ENCODE data around the gene PLAA. TPM values are rescaled to one million over a fixed set of nuclear protein-coding genes. Genes with fewer than 3 reads are reported as not detected.
"Not testable (repeated sequence)": the region's sequence is repeated elsewhere in the genome, so short reads cannot be mapped to it uniquely, and the experiment has no call there.

The PLAA gene
- total RNA-seq, 4 donors from 2014 or later: 22.4 to 32.3 (median 28.0) TPM

DNA sequence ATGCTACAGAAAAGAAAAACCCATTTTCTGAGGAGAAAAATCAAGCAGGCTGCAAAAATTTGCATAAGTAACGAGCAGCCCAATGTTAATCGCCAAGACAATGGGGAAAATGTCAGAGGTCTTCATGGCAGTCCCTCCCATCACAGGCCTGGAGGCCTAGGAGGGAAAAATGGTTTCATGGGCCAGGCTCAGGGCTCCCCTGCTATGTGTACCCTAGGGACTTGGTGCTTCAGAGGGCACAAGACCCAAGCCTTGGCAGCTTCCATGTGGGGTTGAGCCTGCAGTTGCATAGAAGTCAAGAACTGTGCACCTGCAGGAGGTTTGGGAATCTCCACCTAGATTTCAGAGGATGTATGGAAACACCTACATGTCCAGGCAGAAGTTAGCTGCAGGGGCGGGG is 64.9 kb downstream of the PLAA start:
- H3K4me1 ChIP-seq: no peaks in the 10 kb centered on the region
- 97% methylated on average over 3 of the region's 3 CpGs for WGBS
- H3K27ac ChIP-seq (replicated peaks in 1 of 4): no peak overlapping the region
- TF ChIP-seq, protein P1, sequence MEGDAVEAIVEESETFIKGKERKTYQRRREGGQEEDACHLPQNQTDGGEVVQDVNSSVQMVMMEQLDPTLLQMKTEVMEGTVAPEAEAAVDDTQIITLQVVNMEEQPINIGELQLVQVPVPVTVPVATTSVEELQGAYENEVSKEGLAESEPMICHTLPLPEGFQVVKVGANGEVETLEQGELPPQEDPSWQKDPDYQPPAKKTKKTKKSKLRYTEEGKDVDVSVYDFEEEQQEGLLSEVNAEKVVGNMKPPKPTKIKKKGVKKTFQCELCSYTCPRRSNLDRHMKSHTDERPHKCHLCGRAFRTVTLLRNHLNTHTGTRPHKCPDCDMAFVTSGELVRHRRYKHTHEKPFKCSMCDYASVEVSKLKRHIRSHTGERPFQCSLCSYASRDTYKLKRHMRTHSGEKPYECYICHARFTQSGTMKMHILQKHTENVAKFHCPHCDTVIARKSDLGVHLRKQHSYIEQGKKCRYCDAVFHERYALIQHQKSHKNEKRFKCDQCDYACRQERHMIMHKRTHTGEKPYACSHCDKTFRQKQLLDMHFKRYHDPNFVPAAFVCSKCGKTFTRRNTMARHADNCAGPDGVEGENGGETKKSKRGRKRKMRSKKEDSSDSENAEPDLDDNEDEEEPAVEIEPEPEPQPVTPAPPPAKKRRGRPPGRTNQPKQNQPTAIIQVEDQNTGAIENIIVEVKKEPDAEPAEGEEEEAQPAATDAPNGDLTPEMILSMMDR (IDR thresholded peaks at IDR 0.05): no peak
- TF ChIP-seq POLR2AphosphoS5 (IDR thresholded peaks at IDR 0.05) (no peak), EP300 (IDR thresholded peaks at IDR 0.05) (no peak), POLR2A (IDR thresholded peaks at IDR 0.05; ENCODE audit: low read depth) (no peak)
- no peaks in the 10 kb centered on the region for H3K9me3 ChIP-seq
- intact Hi-C loops (cut with DNase I): no loop called here
- DNase-seq (ENCODE audit: extremely low spot score): no peak
- no peak overlapping the region for H3K4me3 ChIP-seq
- no peaks in the 10 kb centered on the region for H3K27me3 ChIP-seq
- peaks cover 10 to 66% (median 46%) of the 10 kb centered on the region in 4 donors for H3K36me3 ChIP-seq

- Histone ChIP-seq H3K27me3 (no peaks in the 10 kb centered on the region), H3K27ac (replicated peaks in 1 of 4) (no peak overlapping the region), H3K36me3 (peaks cover 10 to 74% (median 49%) of the 10 kb centered on the region in 4 donors), H3K4me3 (no peak overlapping the region), H3K9me3 (no peaks in the 10 kb centered on the region), H3K4me1 (no peaks in the 10 kb centered on the region)
- intact Hi-C loops (cut with DNase I): no loop called here
- DNase-seq (ENCODE audit: extremely low spot score): no peak
- 98% methylated on average over 4 of the region's 4 CpGs for WGBS
- TF ChIP-seq POLR2A (IDR thresholded peaks at IDR 0.05; ENCODE audit: low read depth) (no peak), POLR2AphosphoS5 (IDR thresholded peaks at IDR 0.05) (no peak), EP300 (IDR thresholded peaks at IDR 0.05) (no peak)
- TF ChIP-seq, protein P1 (IDR thresholded peaks at IDR 0.05): no peak
Measured at GRCh38 chr9:26880262-26880661, 66.8 kb downstream of the PLAA start.

GRCh38 chr9:26875155-26875554 is 71.9 kb downstream of the PLAA start:
- H3K9me3 ChIP-seq; DNase-seq (ENCODE audit: extremely low spot score); H3K4me1 ChIP-seq; H3K27ac ChIP-seq (replicated peaks in 1 of 4); H3K4me3 ChIP-seq; H3K27me3 ChIP-seq; intact Hi-C loops (cut with DNase I): not testable (repeated sequence)
- 97% methylated on average over 3 of the region's 3 CpGs for WGBS
- peaks cover 0 to 44% (median 19%) of the 10 kb centered on the region in 4 donors for H3K36me3 ChIP-seq

DNA sequence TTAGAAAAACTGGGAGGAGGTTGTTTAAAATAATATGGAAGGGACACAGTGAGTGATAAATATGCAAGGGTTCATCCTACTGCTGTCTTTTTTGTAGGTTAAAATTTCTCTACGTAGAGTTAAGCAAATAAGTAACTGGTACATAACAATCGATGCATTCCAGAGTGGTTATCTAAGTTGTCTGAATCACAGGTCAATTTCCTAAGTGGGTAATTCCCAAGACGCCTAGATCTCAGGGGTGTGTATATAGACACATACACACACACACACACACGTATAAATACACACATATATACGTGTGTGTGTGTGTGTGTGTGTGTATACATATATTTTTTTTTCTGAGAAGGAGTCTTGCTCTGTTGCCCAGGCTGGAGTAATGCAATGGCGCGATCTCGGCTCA is 76.8 kb downstream of the PLAA start:
- Histone ChIP-seq H3K4me3 (no peak overlapping the region), H3K4me1 (no peaks in the 10 kb centered on the region), H3K36me3 (peaks cover 0 to 37% (median 2%) of the 10 kb centered on the region in 4 donors), H3K27ac (replicated peaks in 1 of 4) (no peak overlapping the region), H3K9me3 (no peaks in the 10 kb centered on the region), H3K27me3 (no peaks in the 10 kb centered on the region)
- DNase-seq (ENCODE audit: extremely low spot score): no peak
- WGBS: 86% methylated on average over 8 of the region's 8 CpGs
- no peak for TF ChIP-seq POLR2AphosphoS5 (IDR thresholded peaks at IDR 0.05)
- TF ChIP-seq, protein P1 (IDR thresholded peaks at IDR 0.05): no peak
- no peak for TF ChIP-seq EP300 (IDR thresholded peaks at IDR 0.05)
- TF ChIP-seq POLR2A (IDR thresholded peaks at IDR 0.05; ENCODE audit: low read depth): no peak
- intact Hi-C loops (cut with DNase I): no loop called here

- no peaks in the 10 kb centered on the region for H3K9me3 ChIP-seq
- peaks cover 0 to 15% (median 11%) of the 10 kb centered on the region in 4 donors for H3K4me1 ChIP-seq
- TF ChIP-seq, protein P1 (IDR thresholded peaks at IDR 0.05): peak; percentile 28 to 48 (median 45)
- TF ChIP-seq POLR2AphosphoS5 (IDR thresholded peaks at IDR 0.05): no peak
- H3K27ac ChIP-seq (replicated peaks in 1 of 4): no peak overlapping the region
- H3K36me3 ChIP-seq: peaks cover 0 to 41% (median 11%) of the 10 kb centered on the region in 4 donors
- WGBS: 11% methylated on average over 1 of the region's 1 CpG
- intact Hi-C loops (cut with DNase I): loop anchor here (5.0 kb wide), 1 partner anchor 116 kb away; no protein-coding TSS in a partner anchor
- H3K27me3 ChIP-seq: no peaks in the 10 kb centered on the region
- no peak for DNase-seq (ENCODE audit: extremely low spot score)
- no peak overlapping the region for H3K4me3 ChIP-seq
Measured at GRCh38 chr9:26863074-26863473, 84.0 kb downstream of the PLAA start.

Data from esophagus muscularis mucosa (tissue), 4 donors.